A549 (cell line): Measurements from ENCODE around the gene CPOX. TPM values are rescaled to one million over a fixed set of nuclear protein-coding genes. Genes with fewer than 3 reads are reported as not detected.

Source experiments
- ATAC-seq, 2 experiments: fragments of 200-7000 bp in 1 of 2; fragments of >200 bp in 1 of 2; cut with Nextera tagmentation in 1 of 2; cut with Tn5 transposase in 1 of 2; 3 replicates each; pipeline versions ENCODE4 v1.8.0 to v1.9.1; 2018 to 2020; ENCODE audit warnings: mild to moderate bottlenecking in 1 of 2, moderate library complexity in 1 of 2
- CTCF ChIA-PET: fragments of 300-600 bp; sonication (Branson Sonifier 250); formaldehyde crosslinking; extraction: SDS; loops from one replicate; lab custom pipeline; 2021; ENCODE audit warnings: antibody characterized with exemption, inconsistent platforms; lab: Yijun Ruan, JAX
- POLR2A ChIA-PET: fragments of 350-600 bp; formaldehyde crosslinking; extraction: SDS; loops from one replicate; lab custom pipeline; 2021; ENCODE audit warnings: antibody characterized with exemption, inconsistent platforms; lab: Yijun Ruan, JAX
- DNase-seq, 2 experiments: peaks; one replicate each; pipeline versions ENCODE4 v3.0.0 to v3.0.0-alpha.2; 2011 to 2016; ENCODE audit warnings: low read depth in 1 of 2, low spot score in 1 of 2
- FAIRE-seq: peaks from 2 replicates; lab custom pipeline; 2011; peaks lifted over from hg19 to GRCh38; lab: Jason Lieb, UNC
- H3K27ac ChIP-seq, 2 experiments: fragments of >200 bp; sonication (Bioruptor Twin); formaldehyde crosslinking; 3 replicates each; pipeline ENCODE4 v1.5.1; 2016 to 2017
- H3K4me1 ChIP-seq: fragments of >200 bp; sonication (Bioruptor Twin); formaldehyde crosslinking; 3 replicates; pipeline ENCODE4 v1.6.1; 2016
- H3K4me2 ChIP-seq: fragments of >200 bp; sonication (Bioruptor Twin); formaldehyde crosslinking; 3 replicates; pipeline ENCODE4 v1.6.1; 2016
- H3K4me3 ChIP-seq: fragments of >200 bp; sonication (Bioruptor Twin); formaldehyde crosslinking; 3 replicates; pipeline ENCODE4 v1.5.1; 2016
- H3K9me3 ChIP-seq: fragments of >200 bp; sonication (Bioruptor Twin); formaldehyde crosslinking; 3 replicates; pipeline ENCODE4 v1.6.1; 2016
- CBX2 ChIP-seq: fragments of 200-600 bp; sonication (generic); IDR thresholded peaks from 2 replicates; pipeline ENCODE4 v1.6.1; 2016; ENCODE audit warnings: low read depth, mild to moderate bottlenecking, borderline replicate concordance
- CBX8 ChIP-seq: fragments of 200-600 bp; sonication (generic); IDR thresholded peaks from 2 replicates; pipeline ENCODE4 v1.6.1; 2016
- CEBPB ChIP-seq, 2 experiments: fragments of >200 bp in 1 of 2; sonication (Bioruptor Twin) in 1 of 2; formaldehyde crosslinking in 1 of 2; IDR thresholded peaks; 2 replicates each; pipeline ENCODE4 v1.6.1; 2012 to 2016
- CHD2 ChIP-seq: fragments of 150-350 bp; IDR thresholded peaks from 2 replicates; pipeline ENCODE4 v1.6.1; 2014; ENCODE audit warnings: low read length; ENCODE audit not compliant: partially characterized antibody
- EHF ChIP-seq: fragments of 250-450 bp; sonication (Bioruptor Pico); IDR thresholded peaks from 2 replicates; pipeline ENCODE4 v1.5.0; 2020; ENCODE audit warnings: mild to moderate bottlenecking
- EP300 ChIP-seq, 2 experiments: fragments of >200 bp; sonication (Bioruptor Twin); formaldehyde crosslinking; IDR thresholded peaks; 2 replicates in 1 of 2; 3 replicates in 1 of 2; pipeline ENCODE4 v1.6.1; 2016 to 2017
- HEYL ChIP-seq: fragments of 250-450 bp; sonication (Bioruptor Pico); IDR thresholded peaks from 2 replicates; pipeline ENCODE4 v1.8.0; 2021; ENCODE audit warnings: mild to moderate bottlenecking, moderate library complexity
- HOXB13 ChIP-seq: fragments of 250-450 bp; sonication (Bioruptor Pico); IDR thresholded peaks from 2 replicates; pipeline ENCODE4 v1.5.0; 2020; ENCODE audit warnings: low read depth, mild to moderate bottlenecking, moderate library complexity
- JUN ChIP-seq, 2 experiments: fragments of >200 bp; sonication (Bioruptor Twin); formaldehyde crosslinking; IDR thresholded peaks; 2 replicates in 1 of 2; 3 replicates in 1 of 2; pipeline ENCODE4 v1.6.1; 2016 to 2017
- MAFK ChIP-seq: fragments of 450-650 bp; IDR thresholded peaks from 2 replicates; pipeline ENCODE4 v1.6.1; 2014; ENCODE audit not compliant: partially characterized antibody
- MAZ ChIP-seq: fragments of 150-350 bp; IDR thresholded peaks from 2 replicates; pipeline ENCODE4 v1.6.1; 2014; ENCODE audit warnings: antibody characterized with exemption, low read depth, low read length, borderline replicate concordance
- MYC ChIP-seq: IDR thresholded peaks from 2 replicates; pipeline ENCODE4 v1.6.1; 2012; ENCODE audit warnings: mild to moderate bottlenecking, inconsistent platforms, low read length, improper control_type of control experiment, borderline replicate concordance
- NPAS2 ChIP-seq: fragments of 250-450 bp; sonication (Bioruptor Pico); IDR thresholded peaks from 2 replicates; pipeline ENCODE4 v1.8.0; 2022; ENCODE audit warnings: mild to moderate bottlenecking, moderate library complexity, borderline replicate concordance
- NR3C1 ChIP-seq: fragments of >200 bp; sonication (Bioruptor Twin); formaldehyde crosslinking; IDR thresholded peaks from 3 replicates; pipeline ENCODE4 v1.6.1; 2017
- PHF8 ChIP-seq: fragments of 200-600 bp; sonication (generic); IDR thresholded peaks from 2 replicates; pipeline ENCODE4 v1.6.1; 2016; ENCODE audit warnings: low read depth, mild to moderate bottlenecking, antibody characterized with exemption, moderate library complexity, borderline replicate concordance
- RARB ChIP-seq: fragments of 250-450 bp; sonication (Bioruptor Pico); IDR thresholded peaks from 2 replicates; pipeline ENCODE4 v1.8.0; 2021; ENCODE audit warnings: mild to moderate bottlenecking, moderate library complexity
- RCOR1 ChIP-seq: fragments of 150-350 bp; IDR thresholded peaks from 2 replicates; pipeline ENCODE4 v1.6.1; 2014; ENCODE audit warnings: antibody characterized with exemption, low read length, low read depth
- RNF2 ChIP-seq: fragments of 200-600 bp; sonication (generic); IDR thresholded peaks from 2 replicates; pipeline ENCODE4 v1.6.1; 2016; ENCODE audit warnings: low read depth, mild to moderate bottlenecking, antibody characterized with exemption, moderate library complexity, borderline replicate concordance
- TP53 ChIP-seq: fragments of 250-450 bp; sonication (Bioruptor Pico); IDR thresholded peaks from 2 replicates; pipeline ENCODE4 v1.5.0; 2021; ENCODE audit warnings: mild to moderate bottlenecking, moderate library complexity
- ZC3H11A ChIP-seq: fragments of 450-650 bp; IDR thresholded peaks from 2 replicates; pipeline ENCODE4 v1.6.1; 2014; ENCODE audit warnings: antibody characterized with exemption, mild to moderate bottlenecking
- ZFP36 ChIP-seq: fragments of 450-650 bp; IDR thresholded peaks from 2 replicates; pipeline ENCODE4 v1.6.1; 2014; ENCODE audit warnings: borderline replicate concordance; ENCODE audit not compliant: partially characterized antibody
- ZNF302 ChIP-seq: fragments of 250-450 bp; sonication (Bioruptor Pico); IDR thresholded peaks from 2 replicates; pipeline ENCODE4 v1.9.0; 2021; ENCODE audit warnings: inconsistent platforms, mild to moderate bottlenecking, moderate library complexity
- WGBS: methylation state at CpG from one replicate; pipeline ENCODE4 v1.1.6; 2017; ENCODE audit errors: missing lambda C conversion rate; 5-methylcytosine and 5-hydroxymethylcytosine counted together
- polyA plus RNA-seq, 4 experiments: library from polyadenylated mRNA; depleted of rRNA in 3 of 4; stranded (reverse); fragments of >200 nt; fragmentation: RNase III in 1 of 4; extraction: RNeasy Plus Mini Kit Qiagen cat#74134 plus additional on column Dnase treatment in 1 of 4; gene quantifications; 2 replicates in 3 of 4; 3 replicates in 1 of 4; pipeline ENCODE4 v1.2.3, GENCODE V29; 2011 to 2017
- TF ChIP-seq, protein P1 (sequence below): fragments of 150-350 bp; IDR thresholded peaks from 2 replicates; pipeline ENCODE4 v1.6.1; 2014; ENCODE audit warnings: low read depth, mild to moderate bottlenecking, low read length
- TF ChIP-seq, protein P2 (sequence below): IDR thresholded peaks from 2 replicates; pipeline ENCODE4 v1.6.1; 2012; ENCODE audit warnings: low read depth, borderline replicate concordance
- TF ChIP-seq, protein P3 (sequence below): fragments of 250-450 bp; sonication (Bioruptor Pico); IDR thresholded peaks from 2 replicates; pipeline ENCODE4 v1.5.0; 2020; ENCODE audit warnings: low read depth, mild to moderate bottlenecking, moderate library complexity
- TF ChIP-seq, protein P4 (sequence below): IDR thresholded peaks from 2 replicates; pipeline ENCODE4 v1.6.1; 2012
- TF ChIP-seq, protein P5 (sequence below): fragments of 450-650 bp; IDR thresholded peaks from 2 replicates; pipeline ENCODE4 v1.6.1; 2014; ENCODE audit warnings: antibody characterized with exemption
- TF ChIP-seq, protein P6 (sequence below): fragments of 250-450 bp; sonication (Bioruptor Pico); IDR thresholded peaks from 2 replicates; pipeline ENCODE4 v1.5.0; 2021; ENCODE audit warnings: mild to moderate bottlenecking, moderate library complexity, borderline replicate concordance

CPOX gene
- polyA plus RNA-seq, 2 of the 4 experiments (the other 2 are of a cell fraction) = 25.7 to 30.3 TPM

DNA sequence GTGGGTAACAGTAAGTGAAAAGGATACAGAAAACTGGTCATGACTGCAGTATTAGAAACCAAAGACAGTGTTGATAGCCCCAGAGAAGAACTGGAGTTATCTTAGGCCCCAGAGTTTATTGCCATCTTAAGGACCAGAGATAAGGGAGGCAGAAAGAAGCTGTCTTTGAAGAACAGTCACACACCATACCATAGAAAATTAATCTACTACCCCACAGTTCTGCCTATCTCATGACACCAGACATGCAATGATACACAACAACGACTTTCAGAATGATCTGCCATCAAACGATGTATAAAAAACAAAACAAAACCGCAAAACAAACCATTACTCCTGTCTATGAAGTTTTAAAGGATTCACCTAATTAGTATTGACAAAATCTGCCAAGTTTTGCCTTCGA is 9.6 kb downstream of the CPOX start:
- FAIRE-seq (no peak), ATAC-seq (no peak), DNase-seq (no peak)
- WGBS = 85% methylated on average over 4 of the region's 4 CpGs
- ChIA-PET POLR2A (no interaction called here), CTCF (no interaction called here)
- no peak overlapping the region for H3K4me3 ChIP-seq
- peaks cover 6% of the 10 kb centered on the region; the same call in 2 of the 3 replicates for H3K4me1 ChIP-seq
- H3K9me3 ChIP-seq = no peaks in the 10 kb centered on the region
- no peak for TF ChIP-seq TP53 (CRISPR knock-in tag)
- no peak for TF ChIP-seq MAZ
- no peak for TF ChIP-seq CEBPB (IDR thresholded peaks at IDR 0.05)
- TF ChIP-seq, protein P1, sequence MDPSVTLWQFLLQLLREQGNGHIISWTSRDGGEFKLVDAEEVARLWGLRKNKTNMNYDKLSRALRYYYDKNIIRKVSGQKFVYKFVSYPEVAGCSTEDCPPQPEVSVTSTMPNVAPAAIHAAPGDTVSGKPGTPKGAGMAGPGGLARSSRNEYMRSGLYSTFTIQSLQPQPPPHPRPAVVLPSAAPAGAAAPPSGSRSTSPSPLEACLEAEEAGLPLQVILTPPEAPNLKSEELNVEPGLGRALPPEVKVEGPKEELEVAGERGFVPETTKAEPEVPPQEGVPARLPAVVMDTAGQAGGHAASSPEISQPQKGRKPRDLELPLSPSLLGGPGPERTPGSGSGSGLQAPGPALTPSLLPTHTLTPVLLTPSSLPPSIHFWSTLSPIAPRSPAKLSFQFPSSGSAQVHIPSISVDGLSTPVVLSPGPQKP = no peak
- TF ChIP-seq CBX8 = no peak
- no peak for TF ChIP-seq RNF2
- no peak for TF ChIP-seq HOXB13 (CRISPR knock-in tag)
- TF ChIP-seq EP300 (IDR thresholded peaks at IDR 0.05) = no peak
- TF ChIP-seq CHD2 = no peak
- TF ChIP-seq MAFK = no peak
- TF ChIP-seq NR3C1 = no peak
- TF ChIP-seq MYC = no peak
- TF ChIP-seq EHF (CRISPR knock-in tag) = no peak
- TF ChIP-seq, protein P2, sequence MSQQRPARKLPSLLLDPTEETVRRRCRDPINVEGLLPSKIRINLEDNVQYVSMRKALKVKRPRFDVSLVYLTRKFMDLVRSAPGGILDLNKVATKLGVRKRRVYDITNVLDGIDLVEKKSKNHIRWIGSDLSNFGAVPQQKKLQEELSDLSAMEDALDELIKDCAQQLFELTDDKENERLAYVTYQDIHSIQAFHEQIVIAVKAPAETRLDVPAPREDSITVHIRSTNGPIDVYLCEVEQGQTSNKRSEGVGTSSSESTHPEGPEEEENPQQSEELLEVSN = no peak
- TF ChIP-seq, protein P3, sequence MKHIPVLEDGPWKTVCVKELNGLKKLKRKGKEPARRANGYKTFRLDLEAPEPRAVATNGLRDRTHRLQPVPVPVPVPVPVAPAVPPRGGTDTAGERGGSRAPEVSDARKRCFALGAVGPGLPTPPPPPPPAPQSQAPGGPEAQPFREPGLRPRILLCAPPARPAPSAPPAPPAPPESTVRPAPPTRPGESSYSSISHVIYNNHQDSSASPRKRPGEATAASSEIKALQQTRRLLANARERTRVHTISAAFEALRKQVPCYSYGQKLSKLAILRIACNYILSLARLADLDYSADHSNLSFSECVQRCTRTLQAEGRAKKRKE (CRISPR knock-in tag) = no peak
- no peak overlapping the region for H3K4me2 ChIP-seq
- no peak overlapping the region for H3K27ac ChIP-seq

DNA sequence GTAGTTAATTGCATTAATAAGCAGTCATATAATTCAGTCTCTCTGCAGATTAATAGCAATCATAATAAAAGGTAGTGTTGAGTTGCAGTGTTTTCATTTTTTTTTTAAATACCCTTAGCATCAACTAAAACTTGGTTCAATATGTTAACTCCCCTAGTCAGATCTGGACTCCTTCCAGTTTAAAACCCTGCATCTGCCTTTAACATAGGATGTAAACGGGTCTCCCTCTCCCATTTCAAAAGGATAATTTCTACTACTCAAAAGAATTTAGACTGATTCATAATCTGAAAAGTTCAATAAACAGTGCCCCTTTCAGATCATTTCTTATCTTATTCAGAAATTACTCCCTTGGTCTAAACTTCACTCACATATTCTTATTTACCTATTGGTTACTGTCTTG is 11.4 kb downstream of the CPOX start:
- no peak for DNase-seq
- TF ChIP-seq RCOR1 (no peak), JUN (IDR thresholded peaks at IDR 0.05) (no peak), RARB (CRISPR knock-in tag) (no peak), ZC3H11A (no peak), ZNF302 (CRISPR knock-in tag) (no peak), CBX8 (no peak), ZFP36 (no peak), CBX2 (no peak), RNF2 (no peak)
- TF ChIP-seq, protein P4, sequence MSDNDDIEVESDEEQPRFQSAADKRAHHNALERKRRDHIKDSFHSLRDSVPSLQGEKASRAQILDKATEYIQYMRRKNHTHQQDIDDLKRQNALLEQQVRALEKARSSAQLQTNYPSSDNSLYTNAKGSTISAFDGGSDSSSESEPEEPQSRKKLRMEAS = no peak
- TF ChIP-seq, all 56 proteins: peak for 0
- WGBS = 92% methylated on average over 1 of the region's 1 CpG
- CTCF ChIA-PET = interaction anchor here (1.3 kb wide), 2 partner anchors 10 to 21 kb away, joined by 3 to 4 read pairs; no protein-coding TSS in a partner anchor
- Histone ChIP-seq H3K9me3 (no peaks in the 10 kb centered on the region), H3K27ac (no peak overlapping the region), H3K4me3 (no peak overlapping the region), H3K4me2 (no peak overlapping the region), H3K4me1 (peaks cover 6% of the 10 kb centered on the region; the same call in 2 of the 3 replicates)
- POLR2A ChIA-PET = no interaction called here
- ATAC-seq (no peak), FAIRE-seq (no peak)

DNA sequence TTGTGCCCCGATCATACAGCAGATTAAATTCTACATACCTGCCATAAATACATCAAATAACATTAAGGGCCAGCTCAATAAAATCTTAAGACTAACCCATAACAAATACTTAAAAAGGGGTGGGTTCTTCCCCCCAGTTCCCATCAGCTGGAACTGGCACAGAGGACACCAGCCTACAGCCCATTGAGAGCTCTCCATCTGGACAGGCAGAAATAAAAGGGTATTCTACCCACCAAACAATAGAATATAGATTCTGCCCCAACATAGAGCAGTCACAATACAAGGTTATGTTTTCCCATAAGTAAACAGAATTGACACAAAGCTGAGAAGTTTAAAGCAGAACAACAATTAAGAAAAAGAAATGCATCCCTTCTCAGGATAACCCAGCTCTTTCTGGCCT is 11.9 kb downstream of the CPOX start:
- peaks cover 6% of the 10 kb centered on the region; the same call in 2 of the 3 replicates for H3K4me1 ChIP-seq
- TF ChIP-seq ZNF302 (CRISPR knock-in tag) = no peak
- TF ChIP-seq HEYL (CRISPR knock-in tag) = no peak
- TF ChIP-seq PHF8 = no peak
- TF ChIP-seq NR3C1 = no peak
- TF ChIP-seq, protein P5, sequence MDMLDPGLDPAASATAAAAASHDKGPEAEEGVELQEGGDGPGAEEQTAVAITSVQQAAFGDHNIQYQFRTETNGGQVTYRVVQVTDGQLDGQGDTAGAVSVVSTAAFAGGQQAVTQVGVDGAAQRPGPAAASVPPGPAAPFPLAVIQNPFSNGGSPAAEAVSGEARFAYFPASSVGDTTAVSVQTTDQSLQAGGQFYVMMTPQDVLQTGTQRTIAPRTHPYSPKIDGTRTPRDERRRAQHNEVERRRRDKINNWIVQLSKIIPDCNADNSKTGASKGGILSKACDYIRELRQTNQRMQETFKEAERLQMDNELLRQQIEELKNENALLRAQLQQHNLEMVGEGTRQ = no peak
- TF ChIP-seq, protein P6, sequence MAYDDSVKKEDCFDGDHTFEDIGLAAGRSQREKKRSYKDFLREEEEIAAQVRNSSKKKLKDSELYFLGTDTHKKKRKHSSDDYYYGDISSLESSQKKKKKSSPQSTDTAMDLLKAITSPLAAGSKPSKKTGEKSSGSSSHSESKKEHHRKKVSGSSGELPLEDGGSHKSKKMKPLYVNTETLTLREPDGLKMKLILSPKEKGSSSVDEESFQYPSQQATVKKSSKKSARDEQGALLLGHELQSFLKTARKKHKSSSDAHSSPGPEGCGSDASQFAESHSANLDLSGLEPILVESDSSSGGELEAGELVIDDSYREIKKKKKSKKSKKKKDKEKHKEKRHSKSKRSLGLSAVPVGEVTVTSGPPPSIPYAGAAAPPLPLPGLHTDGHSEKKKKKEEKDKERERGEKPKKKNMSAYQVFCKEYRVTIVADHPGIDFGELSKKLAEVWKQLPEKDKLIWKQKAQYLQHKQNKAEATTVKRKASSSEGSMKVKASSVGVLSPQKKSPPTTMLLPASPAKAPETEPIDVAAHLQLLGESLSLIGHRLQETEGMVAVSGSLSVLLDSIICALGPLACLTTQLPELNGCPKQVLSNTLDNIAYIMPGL (CRISPR knock-in tag) = no peak
- TF ChIP-seq, protein P3 (CRISPR knock-in tag) = no peak
- no peak for TF ChIP-seq NPAS2 (CRISPR knock-in tag)

More for the DNA sequence above, 11.9 kb downstream of the CPOX start:
- ChIA-PET CTCF (interaction anchor here (1.3 kb wide), 2 partner anchors 11 to 21 kb away, joined by 3 to 4 read pairs; no protein-coding TSS in a partner anchor), POLR2A (no interaction called here)
- H3K27ac ChIP-seq = no peak overlapping the region
- H3K4me3 ChIP-seq = no peak overlapping the region
- no peak overlapping the region for H3K4me2 ChIP-seq
- ATAC-seq (no peak), FAIRE-seq (no peak), DNase-seq (no peak)
- 89% methylated on average over 1 of the region's 1 CpG for WGBS
- no peaks in the 10 kb centered on the region for H3K9me3 ChIP-seq
